ENCODE data around the gene COL9A2.

The COL9A2 gene

DNA sequence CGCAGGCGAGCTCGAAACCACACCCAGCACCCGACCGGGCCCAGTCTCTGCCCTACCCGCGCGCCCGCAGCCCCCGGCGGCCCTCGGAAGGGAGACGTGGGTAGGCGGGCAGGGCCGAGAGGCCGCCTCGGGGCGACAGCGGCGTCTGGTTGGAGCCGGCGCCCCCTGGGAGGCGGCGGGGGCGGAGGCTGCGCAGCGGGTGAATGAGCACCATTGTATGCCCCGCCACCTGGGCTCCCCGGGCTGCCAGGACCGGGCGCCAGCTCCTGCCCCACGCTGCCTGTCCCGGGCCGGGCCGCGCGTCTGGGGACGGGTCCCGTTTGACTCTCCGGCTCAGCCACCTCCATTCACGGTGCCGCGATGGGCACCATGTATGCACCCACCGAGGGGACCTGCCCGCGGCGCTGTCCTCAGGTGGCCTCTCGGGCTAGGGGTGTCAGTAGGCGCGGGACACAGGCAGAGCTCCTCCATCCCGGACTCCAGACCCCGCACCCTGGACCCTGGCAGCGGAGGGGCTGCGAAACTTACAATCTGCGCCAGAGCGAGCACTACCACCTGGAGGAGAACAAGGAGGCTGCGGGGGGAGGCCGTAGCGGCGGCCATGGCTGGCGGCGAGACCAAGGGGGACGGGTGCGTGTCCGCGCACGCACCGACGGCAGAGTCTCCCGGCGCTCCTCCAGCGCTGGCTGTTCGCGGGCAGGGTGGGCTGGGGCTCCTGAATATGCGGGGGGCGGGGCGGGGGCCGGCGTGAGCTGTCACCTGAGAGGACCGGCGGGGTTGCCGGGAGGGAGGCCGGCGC lies at the start of gene COL9A2:
TSS of gene COL9A2 (minus strand) at position 692 of the 799 bp plus-strand sequence. CDS start at position 603, 89 bp downstream.
- no peaks in the 10 kb centered on the region for H3K9me3 Mint-ChIP-seq
- TF ChIP-seq, protein P1, sequence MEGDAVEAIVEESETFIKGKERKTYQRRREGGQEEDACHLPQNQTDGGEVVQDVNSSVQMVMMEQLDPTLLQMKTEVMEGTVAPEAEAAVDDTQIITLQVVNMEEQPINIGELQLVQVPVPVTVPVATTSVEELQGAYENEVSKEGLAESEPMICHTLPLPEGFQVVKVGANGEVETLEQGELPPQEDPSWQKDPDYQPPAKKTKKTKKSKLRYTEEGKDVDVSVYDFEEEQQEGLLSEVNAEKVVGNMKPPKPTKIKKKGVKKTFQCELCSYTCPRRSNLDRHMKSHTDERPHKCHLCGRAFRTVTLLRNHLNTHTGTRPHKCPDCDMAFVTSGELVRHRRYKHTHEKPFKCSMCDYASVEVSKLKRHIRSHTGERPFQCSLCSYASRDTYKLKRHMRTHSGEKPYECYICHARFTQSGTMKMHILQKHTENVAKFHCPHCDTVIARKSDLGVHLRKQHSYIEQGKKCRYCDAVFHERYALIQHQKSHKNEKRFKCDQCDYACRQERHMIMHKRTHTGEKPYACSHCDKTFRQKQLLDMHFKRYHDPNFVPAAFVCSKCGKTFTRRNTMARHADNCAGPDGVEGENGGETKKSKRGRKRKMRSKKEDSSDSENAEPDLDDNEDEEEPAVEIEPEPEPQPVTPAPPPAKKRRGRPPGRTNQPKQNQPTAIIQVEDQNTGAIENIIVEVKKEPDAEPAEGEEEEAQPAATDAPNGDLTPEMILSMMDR (IDR thresholded peaks at IDR 0.05; ENCODE audit: unreplicated experiment in 3 of 3): no peak
- peak within 1 kb of the TSS in 2 of 3 experiments; percentile 65 to 82 for H3K27ac Mint-ChIP-seq
- no peaks in the 10 kb centered on the region for H3K36me3 Mint-ChIP-seq (ENCODE audit: low read depth)
- peaks cover 60% of the 10 kb centered on the region for H3K27me3 Mint-ChIP-seq (ENCODE audit: low read depth)
- peak within 1 kb of the TSS; percentile 78 to 88 (median 84) for H3K4me3 Mint-ChIP-seq
- H3K4me1 Mint-ChIP-seq: peaks cover 21% of the 10 kb centered on the region

DNA sequence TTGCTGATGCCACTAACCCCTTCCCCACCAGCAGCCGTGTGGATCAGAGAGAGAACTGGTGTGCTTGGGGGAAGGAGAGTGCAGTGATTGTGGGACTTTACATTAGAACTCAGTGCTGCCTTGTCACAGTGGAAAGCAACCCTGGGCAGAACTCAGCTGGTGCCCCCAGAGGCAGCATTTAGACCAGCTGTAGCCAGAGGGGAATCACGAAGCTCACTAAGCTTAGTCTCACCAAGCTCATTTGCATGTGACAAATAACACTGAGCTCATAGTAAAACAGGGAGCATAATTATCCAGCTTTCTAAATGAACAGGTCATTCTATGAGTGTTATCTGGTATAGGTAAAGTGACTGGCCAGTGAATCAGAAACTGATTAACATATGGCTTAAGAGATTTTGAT lies 46.6 kb upstream of the COL9A2 start:
- H3K27me3 Mint-ChIP-seq (ENCODE audit: low read depth): no peaks in the 10 kb centered on the region
- no peak overlapping the region for H3K27ac Mint-ChIP-seq
- H3K9me3 Mint-ChIP-seq: peaks cover 13% of the 10 kb centered on the region
- H3K36me3 Mint-ChIP-seq (ENCODE audit: low read depth): peaks cover 5% of the 10 kb centered on the region
- TF ChIP-seq, protein P1 (IDR thresholded peaks at IDR 0.05; ENCODE audit: unreplicated experiment in 3 of 3): no peak
- peaks cover 15% of the 10 kb centered on the region for H3K4me1 Mint-ChIP-seq
- H3K4me3 Mint-ChIP-seq: no peak overlapping the region

DNA sequence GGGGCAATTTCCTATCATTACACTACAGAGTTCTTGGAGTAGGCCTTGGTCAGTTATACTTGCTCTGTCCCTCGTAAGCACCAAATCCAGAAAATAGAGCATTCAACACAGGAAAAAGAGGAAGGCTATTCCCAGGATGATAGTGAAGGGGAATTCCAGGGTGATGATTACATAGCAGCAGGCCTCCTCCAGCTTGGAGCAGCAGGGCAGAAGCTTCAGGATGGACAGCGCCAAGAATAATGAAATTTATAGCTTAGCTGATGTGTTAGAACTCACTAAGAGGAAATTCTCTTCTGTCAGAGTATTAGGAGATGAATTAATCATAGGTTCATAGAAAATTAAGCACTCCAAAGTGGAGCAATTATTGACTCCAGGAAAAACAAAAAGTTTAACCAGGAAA lies 45.6 kb upstream of the COL9A2 start:
- Mint-ChIP-seq H3K36me3 (ENCODE audit: low read depth) (peaks cover 7% of the 10 kb centered on the region), H3K9me3 (peaks cover 18% of the 10 kb centered on the region), H3K27ac (peak overlapping the region in 2 of 3 experiments; percentile 26 to 39), H3K4me3 (no peak overlapping the region), H3K4me1 (peaks cover 15% of the 10 kb centered on the region), H3K27me3 (ENCODE audit: low read depth) (peaks cover 3% of the 10 kb centered on the region)
- TF ChIP-seq, protein P1 (IDR thresholded peaks at IDR 0.05; ENCODE audit: unreplicated experiment in 3 of 3): no peak

DNA sequence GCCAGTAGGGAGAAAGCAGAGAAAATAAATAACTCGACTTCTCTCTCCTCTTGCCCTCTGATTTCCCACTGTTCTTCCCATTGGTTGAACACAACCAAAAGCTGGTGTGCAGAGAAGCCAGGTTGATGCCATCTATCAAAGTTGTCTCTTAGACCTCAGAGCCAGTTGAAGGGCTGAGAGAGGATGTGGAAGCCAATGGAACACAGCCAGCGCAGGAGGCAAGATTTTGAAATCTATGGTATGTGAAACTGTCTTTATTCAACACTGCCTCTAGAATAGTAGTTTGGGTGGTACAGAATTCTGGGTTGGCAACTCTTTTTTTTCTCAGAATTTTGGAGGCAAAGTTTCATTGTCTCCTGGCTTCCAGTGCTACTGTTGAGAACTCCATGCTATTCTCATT lies 45.1 kb upstream of the COL9A2 start:
- Mint-ChIP-seq H3K36me3 (ENCODE audit: low read depth) (peaks cover 7% of the 10 kb centered on the region), H3K27ac (peak overlapping the region in 2 of 3 experiments; percentile 26 to 39), H3K4me3 (no peak overlapping the region), H3K4me1 (peaks cover 15% of the 10 kb centered on the region), H3K27me3 (ENCODE audit: low read depth) (peaks cover 3% of the 10 kb centered on the region), H3K9me3 (peaks cover 18% of the 10 kb centered on the region)
- TF ChIP-seq, protein P1 (IDR thresholded peaks at IDR 0.05; ENCODE audit: unreplicated experiment in 3 of 3): no peak

DNA sequence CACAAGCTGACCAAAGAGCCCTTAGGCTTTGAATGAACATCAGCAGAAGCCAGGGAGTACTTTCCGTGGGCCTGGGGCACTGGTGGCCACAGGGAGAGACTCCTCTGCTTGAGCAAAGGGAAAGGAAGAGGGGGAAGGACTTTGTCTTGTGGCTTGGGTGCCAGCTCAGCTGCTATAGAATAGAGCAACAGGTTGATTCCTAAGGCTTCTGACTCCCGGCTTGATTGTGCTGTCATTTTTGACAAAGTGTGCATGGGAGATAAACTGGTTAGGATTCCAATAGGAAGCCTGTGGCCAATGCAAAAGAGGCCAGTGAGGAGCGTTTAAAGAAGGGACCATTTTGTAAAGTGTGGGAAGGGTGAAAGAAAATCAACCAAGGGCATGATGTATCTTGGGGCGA lies 44.6 kb upstream of the COL9A2 start:
- H3K4me1 Mint-ChIP-seq: peaks cover 15% of the 10 kb centered on the region
- TF ChIP-seq, protein P1 (IDR thresholded peaks at IDR 0.05; ENCODE audit: unreplicated experiment in 3 of 3): no peak
- H3K9me3 Mint-ChIP-seq: peaks cover 23% of the 10 kb centered on the region
- H3K36me3 Mint-ChIP-seq (ENCODE audit: low read depth): peaks cover 7% of the 10 kb centered on the region
- H3K27ac Mint-ChIP-seq: no peak overlapping the region
- no peak overlapping the region for H3K4me3 Mint-ChIP-seq
- peaks cover 3% of the 10 kb centered on the region for H3K27me3 Mint-ChIP-seq (ENCODE audit: low read depth)

DNA sequence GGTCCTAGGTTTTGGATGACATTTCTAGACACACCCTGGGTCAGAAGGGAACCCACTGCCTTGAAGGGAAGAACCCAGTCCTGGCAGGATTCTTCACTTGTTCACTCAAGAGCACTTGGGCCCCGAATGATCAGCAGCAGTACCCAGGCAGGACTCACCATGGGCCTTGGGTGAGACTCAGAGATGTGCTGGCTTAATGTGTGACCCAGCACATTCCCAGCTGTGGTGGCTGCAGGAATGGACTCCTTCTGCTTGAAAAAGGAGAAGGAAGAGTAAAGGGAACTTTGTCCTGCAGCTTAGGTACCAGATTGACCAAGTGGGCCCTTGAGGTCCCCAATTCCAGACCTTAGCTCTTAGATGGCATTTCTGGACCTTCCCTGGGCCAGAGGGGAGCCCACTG lies 44.1 kb upstream of the COL9A2 start:
- H3K36me3 Mint-ChIP-seq (ENCODE audit: low read depth): peaks cover 7% of the 10 kb centered on the region
- no peak overlapping the region for H3K27ac Mint-ChIP-seq
- TF ChIP-seq, protein P1 (IDR thresholded peaks at IDR 0.05; ENCODE audit: unreplicated experiment in 3 of 3): no peak
- H3K9me3 Mint-ChIP-seq: peaks cover 25% of the 10 kb centered on the region
- peaks cover 15% of the 10 kb centered on the region for H3K4me1 Mint-ChIP-seq
- no peak overlapping the region for H3K4me3 Mint-ChIP-seq
- H3K27me3 Mint-ChIP-seq (ENCODE audit: low read depth): peaks cover 3% of the 10 kb centered on the region

Data from nephron (organoid).